Fibroblast of mammary gland (primary cell): ENCODE results near the gene AKAP14.
"Not testable (repeated sequence)": the region's sequence is repeated elsewhere in the genome, so short reads cannot be mapped to it uniquely, and the experiment has no call there.

ENCODE experiments used
- DNase-seq: peaks from one replicate; pipeline ENCODE4 v3.0.0-alpha.2; 2010; ENCODE audit warnings: low read depth
- H3K4me3 ChIP-seq: 2 replicates; pipeline ENCODE4 v1.5.1; 2011; ENCODE audit warnings: low read depth, mild to moderate bottlenecking, low read length, moderate library complexity; ENCODE audit not compliant: control insufficient read depth
- TF ChIP-seq, protein P1 (sequence below): conservative IDR thresholded peaks from 2 replicates; pipeline ENCODE4 v1.5.1; 2011; ENCODE audit warnings: low read depth, low read length, inconsistent platforms; ENCODE audit not compliant: control insufficient read depth, insufficient read depth

AKAP14 gene

DNA sequence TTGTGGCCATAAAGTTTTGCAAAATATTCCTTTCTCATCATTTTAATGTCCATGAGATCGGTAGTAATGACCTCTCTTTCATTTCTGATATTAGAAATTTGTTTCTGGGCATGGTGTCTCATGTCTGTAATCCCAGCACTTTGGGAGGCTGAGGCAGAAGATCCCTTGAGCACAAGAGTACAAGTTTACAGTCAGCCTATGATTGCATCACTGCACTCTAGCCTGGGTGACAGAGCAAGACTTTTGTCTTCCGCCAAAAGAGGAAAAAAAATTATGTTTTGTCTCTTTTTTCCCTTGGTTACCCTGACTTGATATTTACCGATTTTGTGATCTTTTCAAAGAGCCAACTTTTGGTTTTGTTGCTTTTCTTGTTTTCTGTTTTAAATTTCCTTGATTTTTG, 58.7 kb downstream of the AKAP14 start:
- TF ChIP-seq, protein P1, sequence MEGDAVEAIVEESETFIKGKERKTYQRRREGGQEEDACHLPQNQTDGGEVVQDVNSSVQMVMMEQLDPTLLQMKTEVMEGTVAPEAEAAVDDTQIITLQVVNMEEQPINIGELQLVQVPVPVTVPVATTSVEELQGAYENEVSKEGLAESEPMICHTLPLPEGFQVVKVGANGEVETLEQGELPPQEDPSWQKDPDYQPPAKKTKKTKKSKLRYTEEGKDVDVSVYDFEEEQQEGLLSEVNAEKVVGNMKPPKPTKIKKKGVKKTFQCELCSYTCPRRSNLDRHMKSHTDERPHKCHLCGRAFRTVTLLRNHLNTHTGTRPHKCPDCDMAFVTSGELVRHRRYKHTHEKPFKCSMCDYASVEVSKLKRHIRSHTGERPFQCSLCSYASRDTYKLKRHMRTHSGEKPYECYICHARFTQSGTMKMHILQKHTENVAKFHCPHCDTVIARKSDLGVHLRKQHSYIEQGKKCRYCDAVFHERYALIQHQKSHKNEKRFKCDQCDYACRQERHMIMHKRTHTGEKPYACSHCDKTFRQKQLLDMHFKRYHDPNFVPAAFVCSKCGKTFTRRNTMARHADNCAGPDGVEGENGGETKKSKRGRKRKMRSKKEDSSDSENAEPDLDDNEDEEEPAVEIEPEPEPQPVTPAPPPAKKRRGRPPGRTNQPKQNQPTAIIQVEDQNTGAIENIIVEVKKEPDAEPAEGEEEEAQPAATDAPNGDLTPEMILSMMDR, result no peak
- H3K4me3 ChIP-seq, result no peak overlapping the region
- no peak for DNase-seq

- DNase-seq, result not testable (repeated sequence)
These were observed 60.3 kb downstream of the AKAP14 start for GRCh38 chrX:119955807-119956570.

GRCh38 chrX:119960625-119961024, 64.9 kb downstream of the AKAP14 start:
- DNase-seq, result no peak
- TF ChIP-seq, protein P1, result no peak
- H3K4me3 ChIP-seq, result no peak overlapping the region

More at GRCh38 chrX:119955807-119956570, 60.3 kb downstream of the AKAP14 start:
- not testable (repeated sequence) for H3K4me3 ChIP-seq

DNA sequence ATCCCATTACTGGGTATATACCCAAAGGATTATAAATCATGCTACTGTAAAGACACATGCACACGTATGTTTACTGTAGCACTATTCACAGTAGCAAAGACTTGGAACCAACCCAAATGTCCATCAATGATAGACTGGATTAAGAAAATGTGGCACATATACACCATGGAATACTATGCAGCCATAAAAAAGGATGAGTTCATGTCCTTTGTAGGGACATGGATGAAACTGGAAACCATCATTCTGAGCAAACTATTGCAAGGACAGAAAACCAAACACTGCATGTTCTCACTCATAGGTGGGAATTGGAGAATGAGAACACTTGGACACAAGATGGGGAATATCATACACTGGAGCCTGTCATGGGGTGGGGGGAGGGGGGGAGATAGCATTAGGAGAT, 71.1 kb downstream of the AKAP14 start:
- not testable (repeated sequence) for H3K4me3 ChIP-seq, DNase-seq
